K562 (cell line): Measurements from ENCODE around the gene ACSBG1.

Source experiments
- CBFA2T3 ChIP-seq: fragments of 450-650 bp; IDR thresholded peaks from 2 replicates; pipeline ENCODE4 v1.6.1; 2017
- CBX2 ChIP-seq: fragments of 200-600 bp; sonication (generic); IDR thresholded peaks from one replicate; pipeline ENCODE4 v1.6.1; 2012; ENCODE audit warnings: mild to moderate bottlenecking, low read length, inconsistent platforms; ENCODE audit not compliant: insufficient read depth, poor library complexity, severe bottlenecking
- EZH2 ChIP-seq: IDR thresholded peaks from 2 replicates; pipeline ENCODE4 v1.6.1; 2012; ENCODE audit warnings: low read depth, mild to moderate bottlenecking, inconsistent platforms, low read length, borderline replicate concordance
- NKRF ChIP-seq: fragments of 450-650 bp; IDR thresholded peaks from 2 replicates; pipeline ENCODE4 v1.6.1; 2016; ENCODE audit warnings: borderline replicate concordance
- REST ChIP-seq, 2 experiments: fragments of 450-650 bp; formaldehyde crosslinking in 1 of 2; IDR thresholded peaks; 2 replicates each; pipeline versions ENCODE4 v1.4.0 to v1.6.1; 2014 to 2020; ENCODE audit warnings: mild to moderate bottlenecking in 2 of 2, borderline replicate concordance in 1 of 2, low read depth in 1 of 2
- TF ChIP-seq, protein P1 (sequence below): fragments of 250-450 bp; sonication (Bioruptor Pico); IDR thresholded peaks from 2 replicates; pipeline ENCODE4 v1.8.0; 2021; ENCODE audit warnings: mild to moderate bottlenecking, moderate library complexity

GRCh38 chr15:78204351-78205309 lies 29.7 kb downstream of the ACSBG1 start:
- TF ChIP-seq CBX2 (no peak), REST (IDR thresholded peaks at IDR 0.05; ENCODE audit: borderline replicate concordance) (no peak), REST (CRISPR knock-in tag; IDR thresholded peaks at IDR 0.05; ENCODE audit: low read depth) (no peak), EZH2 (no peak), NKRF (no peak), CBFA2T3 (no peak)
- TF ChIP-seq, protein P1, sequence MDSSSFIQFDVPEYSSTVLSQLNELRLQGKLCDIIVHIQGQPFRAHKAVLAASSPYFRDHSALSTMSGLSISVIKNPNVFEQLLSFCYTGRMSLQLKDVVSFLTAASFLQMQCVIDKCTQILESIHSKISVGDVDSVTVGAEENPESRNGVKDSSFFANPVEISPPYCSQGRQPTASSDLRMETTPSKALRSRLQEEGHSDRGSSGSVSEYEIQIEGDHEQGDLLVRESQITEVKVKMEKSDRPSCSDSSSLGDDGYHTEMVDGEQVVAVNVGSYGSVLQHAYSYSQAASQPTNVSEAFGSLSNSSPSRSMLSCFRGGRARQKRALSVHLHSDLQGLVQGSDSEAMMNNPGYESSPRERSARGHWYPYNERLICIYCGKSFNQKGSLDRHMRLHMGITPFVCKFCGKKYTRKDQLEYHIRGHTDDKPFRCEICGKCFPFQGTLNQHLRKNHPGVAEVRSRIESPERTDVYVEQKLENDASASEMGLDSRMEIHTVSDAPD (CRISPR knock-in tag): no peak
